Amniotic stem cell (primary cell): ENCODE measurements around the gene ADGRV1.
"Not testable (repeated sequence)": the region's sequence is repeated elsewhere in the genome, so short reads cannot be mapped to it uniquely, and the experiment has no call there.

ENCODE experiments used
- DNase-seq: peaks from one replicate; lab custom pipeline; 2025; lab: John Stamatoyannopoulos, UW

The ADGRV1 gene

DNA sequence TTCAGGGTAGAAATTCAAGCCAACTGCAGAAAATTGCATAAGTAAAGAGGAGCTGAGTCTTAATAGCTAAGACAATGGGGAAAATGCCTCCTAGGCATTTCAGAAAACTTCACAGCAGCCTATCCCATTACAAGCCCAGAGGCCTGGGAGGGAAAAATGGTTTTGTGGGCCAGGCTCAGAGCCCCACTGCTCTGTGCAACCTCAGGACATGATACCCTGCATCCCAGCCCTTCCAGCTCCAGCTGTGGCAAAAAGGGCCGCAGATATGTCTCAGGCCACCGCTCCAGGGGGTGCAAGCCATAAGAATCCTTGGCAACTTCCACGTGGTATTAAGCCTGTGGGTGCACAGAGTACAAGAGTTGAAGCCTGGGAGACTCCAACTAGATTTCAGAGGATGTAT lies 437.5 kb downstream of the ADGRV1 start:
- no peak for DNase-seq

DNA sequence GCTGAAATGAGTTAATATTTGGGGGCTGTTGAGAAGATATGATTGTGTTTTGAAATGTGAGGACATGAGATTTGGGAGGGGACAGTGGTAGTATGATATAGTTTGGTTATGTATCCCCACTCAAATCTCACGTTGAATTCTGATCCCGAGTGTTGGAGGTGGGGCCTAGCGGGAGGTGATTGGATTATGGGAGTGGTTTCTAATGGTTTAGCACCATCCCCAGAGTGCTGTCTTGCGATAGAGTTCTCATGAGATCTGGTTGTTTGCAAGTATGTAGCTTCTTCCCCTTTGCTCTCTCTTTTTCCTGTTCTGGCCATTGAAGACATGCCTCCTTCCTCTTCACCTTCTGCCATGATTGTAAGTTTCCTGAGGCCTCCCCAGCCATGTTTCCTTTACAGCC lies 438.5 kb downstream of the ADGRV1 start:
- no peak for DNase-seq

DNA sequence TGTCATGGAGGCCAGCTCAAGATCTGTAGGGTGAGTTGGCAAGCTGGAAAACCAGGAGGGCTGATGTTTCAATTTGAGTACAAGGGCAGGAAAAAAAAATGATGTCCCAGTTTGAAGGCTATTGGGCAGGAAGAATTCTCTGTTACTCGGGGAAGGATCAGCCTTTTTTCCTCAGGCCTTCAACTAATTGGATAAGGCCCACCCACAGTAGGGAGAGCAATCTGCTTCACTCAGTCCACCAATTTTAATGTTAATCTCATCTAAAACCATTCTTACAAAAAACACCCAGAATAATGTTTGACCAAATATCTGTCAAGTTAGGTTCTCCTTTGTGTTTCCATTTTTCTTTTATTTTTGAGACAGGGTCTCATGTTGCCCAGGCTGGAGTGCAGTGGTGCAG lies 442.1 kb downstream of the ADGRV1 start:
- no peak for DNase-seq

DNA sequence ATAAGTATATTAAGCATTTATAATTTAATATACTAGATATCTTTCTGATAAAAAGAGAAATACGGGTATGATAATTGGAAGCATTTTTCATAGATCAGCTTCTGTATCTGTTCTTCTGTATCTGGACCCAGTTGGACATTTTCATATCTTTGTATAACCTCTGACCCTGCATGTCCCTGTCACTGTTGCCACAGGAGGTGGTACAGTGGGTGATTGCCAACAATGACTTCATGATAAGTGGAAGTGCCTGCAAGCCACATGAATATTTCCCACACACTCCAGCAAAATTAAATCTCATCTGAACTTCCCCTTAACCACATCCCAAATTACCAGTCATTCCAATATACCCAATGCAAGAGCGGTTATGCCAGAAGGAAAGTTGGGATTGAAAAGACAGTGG lies 448.1 kb downstream of the ADGRV1 start:
- no peak for DNase-seq

DNA sequence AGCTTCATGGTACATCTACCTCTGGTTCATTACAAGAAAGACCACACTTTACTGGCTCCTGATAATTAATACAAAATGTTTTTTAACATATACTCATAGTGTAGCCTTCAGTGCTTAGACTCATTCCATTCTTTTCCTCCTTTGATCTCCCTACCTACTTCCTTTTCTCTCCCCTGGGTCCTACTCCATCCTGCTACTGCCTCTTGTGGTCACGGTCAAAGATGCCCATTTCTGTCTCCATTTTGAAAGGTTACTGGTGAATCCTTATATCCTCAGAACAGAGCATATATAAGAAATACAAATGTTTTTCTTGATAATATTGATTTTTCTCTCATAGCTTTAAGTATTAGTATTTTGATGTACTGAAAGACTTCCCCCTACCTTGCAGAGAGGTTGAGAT lies 448.7 kb downstream of the ADGRV1 start:
- DNase-seq, result no peak

DNA sequence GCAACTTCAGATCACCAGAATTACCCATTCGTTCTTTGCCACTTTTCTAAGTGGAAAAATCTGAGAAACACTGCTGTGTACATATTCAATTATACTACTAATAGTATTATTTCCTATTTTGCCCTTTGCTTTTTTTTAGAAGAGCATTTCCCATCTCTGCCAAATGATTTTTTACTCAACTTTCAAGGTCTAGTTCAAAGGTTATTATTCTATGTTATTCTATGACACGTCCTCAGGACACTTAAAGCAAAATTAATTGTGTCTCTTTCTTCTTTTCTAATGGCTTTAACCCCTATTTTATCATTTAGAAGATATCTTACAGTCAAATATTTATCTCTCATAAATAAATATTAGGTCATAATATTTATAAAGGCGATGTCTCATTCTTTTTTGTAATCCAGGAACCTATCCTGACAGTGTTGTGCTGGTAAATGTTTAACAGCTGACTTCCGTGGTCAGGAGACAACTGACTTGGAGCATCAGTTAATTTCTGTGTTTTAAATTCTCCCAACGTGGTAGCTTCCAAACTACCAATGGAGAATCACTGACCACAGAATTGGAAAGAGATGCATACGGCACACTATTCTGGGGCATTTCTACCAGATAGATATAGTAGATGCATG lies 449.3 kb downstream of the ADGRV1 start:
- DNase-seq, result no peak

DNA sequence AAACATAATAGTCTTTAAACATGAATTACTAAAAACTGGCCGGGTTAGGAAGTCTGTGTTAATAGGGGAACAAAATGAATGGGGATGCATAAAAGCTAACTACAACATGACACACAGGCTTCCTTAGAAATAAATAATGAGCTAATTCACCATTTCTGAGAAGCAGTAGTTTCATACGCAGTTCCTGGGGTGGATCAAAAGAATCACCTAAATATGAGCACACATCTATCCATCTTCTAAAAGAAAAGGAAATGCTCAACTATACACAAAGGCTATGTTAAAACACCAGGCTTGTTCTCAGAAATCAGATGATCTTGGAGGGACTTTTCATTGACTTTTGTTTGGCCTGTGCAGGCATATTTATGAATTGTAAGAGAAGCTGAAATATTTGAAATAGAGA lies 451.5 kb downstream of the ADGRV1 start:
- DNase-seq, result no peak

DNA sequence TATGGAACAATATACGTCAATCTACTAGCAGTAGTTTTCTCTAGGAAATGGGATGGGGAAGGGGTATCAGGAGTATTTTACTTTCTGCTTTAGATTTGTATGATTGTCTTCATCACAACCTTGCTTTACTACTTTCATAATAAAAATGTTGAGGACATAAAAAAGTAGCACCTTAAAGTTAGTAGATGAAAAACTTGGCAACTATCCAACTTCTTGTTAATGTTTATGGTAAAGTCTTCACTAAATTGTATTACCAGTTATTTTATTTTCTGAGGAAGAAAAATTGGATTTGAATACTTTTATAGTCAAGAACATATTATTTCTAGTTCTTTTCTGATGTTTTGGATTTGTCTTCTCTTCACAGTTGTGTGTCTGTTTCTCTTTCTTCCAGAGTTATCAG lies 452.4 kb downstream of the ADGRV1 start:
- DNase-seq, result no peak

DNA sequence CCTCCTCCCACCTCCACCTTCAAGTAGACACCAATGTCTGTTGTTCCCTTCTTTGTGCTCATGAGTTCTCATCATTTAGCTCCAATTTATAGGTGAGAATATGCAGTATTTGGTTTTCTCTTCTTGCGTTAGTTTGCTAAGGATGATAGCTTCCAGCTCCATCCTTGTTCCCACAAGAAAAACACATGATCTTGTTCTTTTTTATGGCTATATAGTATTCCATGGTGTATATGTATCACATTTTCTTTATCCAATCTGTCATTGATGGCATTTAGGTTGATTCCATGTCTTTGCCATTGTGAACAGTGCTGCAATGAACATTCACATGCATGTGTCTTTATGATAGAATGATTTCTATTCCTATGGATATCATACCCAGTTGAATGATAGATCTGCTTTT lies 454.3 kb downstream of the ADGRV1 start:
- not testable (repeated sequence) for DNase-seq

DNA sequence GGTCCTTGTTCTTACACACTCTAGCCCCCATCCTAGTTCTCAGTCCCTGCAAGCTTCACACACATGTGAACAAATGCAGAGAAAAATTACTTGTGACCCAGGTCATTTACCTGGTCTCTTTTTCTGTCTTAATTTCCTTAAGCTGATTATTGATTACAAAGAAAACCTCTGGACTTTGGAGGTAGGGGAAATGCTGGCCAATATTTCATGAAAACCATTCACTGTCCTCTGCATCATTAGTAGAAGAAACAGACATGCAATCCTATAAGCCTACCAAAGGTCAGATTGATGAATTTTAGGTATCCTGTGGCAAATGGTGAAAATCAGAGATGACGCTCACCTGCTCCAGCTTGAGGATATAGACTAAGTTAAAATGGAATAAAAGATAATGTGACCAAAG lies 457.7 kb downstream of the ADGRV1 start:
- DNase-seq, result no peak

DNA sequence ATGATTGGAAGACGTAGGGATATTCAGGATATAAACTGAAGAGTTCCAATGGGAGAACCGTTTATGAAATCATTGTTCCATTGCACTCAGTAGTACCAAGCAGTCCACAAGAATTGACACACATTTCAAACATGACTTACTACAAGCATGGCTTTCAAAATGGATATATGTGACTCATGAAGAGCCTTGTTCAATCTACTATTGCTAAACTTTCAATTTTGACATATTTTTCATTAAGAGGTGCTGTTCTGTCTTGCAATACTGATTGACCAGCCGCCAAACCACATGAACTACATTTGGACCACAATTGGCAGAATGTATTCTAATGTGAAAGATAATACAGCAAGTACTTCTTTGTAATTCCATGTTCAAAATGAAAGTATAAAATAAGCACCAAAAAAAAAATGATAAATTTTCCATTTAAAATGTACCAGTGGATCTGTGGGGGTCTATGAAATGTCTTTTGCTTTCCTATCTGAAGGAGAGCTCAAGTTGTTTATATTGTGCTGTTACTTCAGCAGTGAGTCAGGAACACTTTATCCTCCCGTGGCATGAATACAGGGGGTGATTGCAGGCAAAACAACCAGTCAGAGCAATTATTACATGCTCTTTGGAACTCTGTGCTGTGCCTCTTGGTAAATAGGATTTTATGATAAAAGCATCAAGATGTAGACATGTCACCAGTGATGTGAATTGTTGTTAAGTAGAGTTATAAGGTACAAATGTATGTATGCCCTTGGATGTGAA lies 458.5 kb downstream of the ADGRV1 start:
- no peak for DNase-seq

DNA sequence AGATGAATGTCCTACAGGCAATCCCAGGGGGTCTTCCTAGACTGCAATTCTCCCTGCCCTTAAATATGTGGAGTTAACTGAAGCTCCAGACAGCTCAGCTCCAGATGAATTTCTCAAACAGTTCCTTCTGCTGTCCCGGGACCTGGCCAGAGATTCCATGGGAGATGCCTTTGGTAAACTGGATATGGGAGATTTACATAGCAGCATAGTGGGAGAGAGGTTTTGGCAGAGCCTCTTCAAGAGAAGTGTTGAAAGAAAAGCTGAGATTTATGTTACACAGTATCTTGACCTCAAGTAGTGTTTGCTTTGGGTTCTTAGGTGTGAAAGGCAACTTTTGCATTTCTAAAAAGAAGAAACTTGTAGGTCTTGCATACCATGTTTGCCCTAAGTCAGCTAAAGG lies 459.6 kb downstream of the ADGRV1 start:
- DNase-seq, result no peak

DNA sequence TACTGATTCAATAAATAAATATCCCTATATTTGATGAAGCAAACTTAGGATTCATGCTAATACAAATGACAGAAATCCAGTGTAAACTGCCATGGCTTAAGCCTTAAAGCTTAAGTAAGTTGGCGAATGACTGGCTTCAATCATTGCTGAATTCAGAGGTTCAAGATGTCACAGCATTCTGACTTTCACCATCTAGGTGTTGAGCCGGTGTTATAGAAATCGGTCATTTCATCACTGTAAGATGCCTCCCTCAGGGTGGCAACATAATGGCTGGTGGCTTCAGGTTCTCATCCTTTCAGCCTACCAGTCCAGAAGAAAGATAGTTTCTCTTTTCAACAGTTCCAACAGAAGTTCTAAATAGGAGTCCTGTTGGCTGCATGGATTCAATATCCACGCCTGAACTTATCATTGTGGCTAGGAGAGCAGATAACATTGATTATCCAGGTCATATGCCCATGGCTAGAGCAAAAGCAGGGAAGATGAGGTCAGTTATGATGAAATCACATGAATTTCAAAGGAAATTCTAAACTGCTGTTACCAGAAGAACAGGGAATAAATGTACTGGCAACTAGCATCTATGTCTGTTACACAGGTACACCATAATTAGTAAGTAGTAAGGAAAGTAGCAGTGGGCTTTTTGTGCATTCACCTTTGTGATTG lies 460.2 kb downstream of the ADGRV1 start:
- no peak for DNase-seq

DNA sequence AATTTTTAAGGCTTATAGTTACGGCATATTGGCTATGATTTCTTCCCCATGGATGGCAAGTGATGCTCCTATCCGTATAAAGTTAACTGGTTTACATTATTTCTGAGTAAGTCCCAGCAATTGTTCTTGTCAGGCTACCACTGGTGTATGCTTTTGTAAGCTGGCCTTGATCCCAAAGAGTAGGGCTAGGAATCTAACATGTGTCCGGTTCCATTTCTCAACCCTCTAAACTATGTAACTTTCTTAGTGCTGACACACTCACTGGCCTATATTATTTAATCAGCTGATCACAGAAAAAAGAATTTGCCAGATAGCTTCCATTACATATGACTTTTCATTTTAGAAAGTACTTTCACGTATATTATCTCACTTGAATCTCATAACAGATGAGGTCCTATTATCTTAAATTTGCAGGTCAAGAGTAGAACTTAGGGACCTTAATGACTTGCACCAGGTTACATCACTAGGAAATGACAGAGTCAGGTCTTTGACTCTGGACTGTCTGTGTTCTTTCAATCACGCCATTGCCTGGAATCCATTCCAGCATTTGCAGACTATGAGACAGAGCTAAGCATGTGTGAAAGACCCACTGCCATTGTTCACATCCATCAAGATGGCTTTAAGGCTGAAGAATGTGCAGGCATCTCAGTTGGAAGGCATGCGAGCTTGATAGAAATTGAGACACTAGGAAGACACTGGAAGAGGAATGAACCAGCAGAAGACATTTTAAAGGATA lies 461.6 kb downstream of the ADGRV1 start:
- no peak for DNase-seq

DNA sequence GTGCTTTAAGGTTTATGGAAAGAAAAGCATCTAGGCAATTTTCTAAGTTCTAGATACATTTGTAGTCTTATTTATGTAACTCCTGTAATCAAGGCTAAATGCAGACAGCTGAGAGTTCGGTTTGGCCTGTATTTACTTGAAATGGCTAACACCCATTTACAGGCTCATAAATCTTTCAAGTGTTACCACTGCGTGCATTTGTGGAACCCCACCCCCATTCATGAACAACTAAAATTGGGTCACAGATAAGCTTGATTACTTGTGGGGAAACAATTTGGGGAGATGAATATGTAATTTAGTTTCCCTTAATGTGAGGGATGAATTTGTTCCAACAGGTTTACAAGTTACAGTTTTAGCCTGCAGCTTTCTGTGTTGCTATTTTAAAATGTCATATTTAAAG lies 463.9 kb downstream of the ADGRV1 start:
- DNase-seq, result no peak

DNA sequence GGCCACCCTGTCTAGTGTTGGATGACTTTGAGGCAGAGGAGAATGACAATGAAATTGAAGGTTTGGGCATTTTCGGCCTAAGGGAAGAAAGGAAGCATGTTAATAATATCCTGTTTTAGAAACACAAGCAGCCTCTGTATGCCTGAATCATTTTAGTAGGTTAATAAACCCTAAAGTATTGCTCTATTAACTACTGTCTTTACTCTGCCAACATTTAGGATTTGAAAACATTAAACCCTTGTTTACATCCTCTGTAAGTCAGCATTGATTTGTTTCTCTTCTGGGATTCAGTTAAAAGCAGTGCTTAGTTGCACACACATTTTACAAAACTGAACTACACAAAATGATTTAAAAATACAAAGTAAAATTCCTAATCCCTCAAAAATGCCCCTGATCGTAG lies 465.6 kb downstream of the ADGRV1 start:
- DNase-seq, result no peak

DNA sequence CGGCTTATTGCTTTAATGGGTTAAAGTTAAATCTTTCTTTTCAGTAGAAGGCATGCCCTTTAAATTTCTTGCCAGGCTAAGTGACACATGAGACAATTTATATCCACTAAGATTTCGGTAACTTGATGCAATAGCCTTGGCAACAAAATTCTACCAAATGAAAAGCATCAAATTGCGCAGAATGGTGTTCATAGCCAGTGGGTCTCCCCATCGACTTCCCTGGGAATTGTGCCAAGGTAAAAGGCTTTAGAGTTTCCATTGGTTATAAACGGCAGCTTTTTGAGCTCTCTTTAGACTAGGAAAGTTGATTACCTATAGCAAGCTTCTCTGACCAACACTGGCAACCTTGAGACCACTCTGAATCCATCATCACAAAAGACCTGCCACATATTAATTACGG lies 466.1 kb downstream of the ADGRV1 start:
- no peak for DNase-seq

DNA sequence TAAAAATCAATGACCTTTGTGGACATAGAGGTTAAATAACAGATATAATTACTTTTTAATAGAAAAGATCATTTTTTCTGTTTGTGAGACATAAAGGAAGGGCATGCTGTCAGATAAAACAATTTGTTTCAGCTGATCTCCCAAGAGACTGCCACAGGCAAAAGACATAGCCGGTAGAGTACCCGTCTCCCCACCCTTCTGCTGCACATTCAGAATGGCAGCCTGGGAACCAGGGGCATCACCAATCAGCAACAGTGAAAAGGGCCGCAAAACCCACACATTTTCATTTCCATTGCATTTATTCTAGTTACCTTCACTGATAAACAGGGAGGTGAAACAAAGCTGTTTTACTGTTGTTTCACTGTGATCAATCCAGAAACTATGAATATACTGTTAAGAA lies 466.9 kb downstream of the ADGRV1 start:
- no peak for DNase-seq

DNA sequence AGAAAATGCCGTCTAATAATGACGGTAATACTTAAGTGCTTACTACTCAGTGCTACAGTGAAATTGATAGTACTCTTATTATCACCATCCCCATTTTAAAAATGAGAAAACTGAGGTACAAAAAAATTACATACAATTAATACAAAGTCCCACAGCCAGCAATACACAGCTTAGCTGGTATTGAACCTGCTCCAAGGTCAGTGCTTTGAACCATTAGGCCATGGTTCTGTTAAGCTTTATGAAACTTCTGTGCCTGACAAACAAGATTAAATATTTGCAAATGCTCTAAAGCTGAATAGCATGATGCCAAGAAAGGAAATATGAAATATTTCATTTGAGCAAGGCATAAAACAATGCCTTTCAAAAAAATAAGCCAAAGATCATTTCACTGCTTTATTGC lies 467.4 kb downstream of the ADGRV1 start:
- DNase-seq, result no peak

DNA sequence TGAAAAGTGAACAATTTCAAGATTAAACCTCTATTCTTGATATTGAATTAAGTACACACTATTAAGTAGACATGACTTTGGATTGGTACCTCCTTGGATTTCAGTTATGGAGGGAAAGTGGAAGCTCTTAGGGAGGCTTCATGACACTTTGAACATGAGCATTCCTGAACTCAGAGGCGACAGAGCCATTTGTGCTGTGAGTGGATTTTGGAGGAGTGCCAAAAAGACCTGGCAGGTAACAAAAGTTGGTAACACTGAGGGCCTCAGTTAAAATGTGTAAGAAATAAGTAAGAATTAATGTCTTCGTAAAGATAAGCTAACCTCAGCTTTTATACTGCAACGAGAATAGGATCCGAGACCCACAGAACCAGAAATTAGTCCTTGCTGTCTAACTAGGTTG lies 467.9 kb downstream of the ADGRV1 start:
- DNase-seq, result no peak

DNA sequence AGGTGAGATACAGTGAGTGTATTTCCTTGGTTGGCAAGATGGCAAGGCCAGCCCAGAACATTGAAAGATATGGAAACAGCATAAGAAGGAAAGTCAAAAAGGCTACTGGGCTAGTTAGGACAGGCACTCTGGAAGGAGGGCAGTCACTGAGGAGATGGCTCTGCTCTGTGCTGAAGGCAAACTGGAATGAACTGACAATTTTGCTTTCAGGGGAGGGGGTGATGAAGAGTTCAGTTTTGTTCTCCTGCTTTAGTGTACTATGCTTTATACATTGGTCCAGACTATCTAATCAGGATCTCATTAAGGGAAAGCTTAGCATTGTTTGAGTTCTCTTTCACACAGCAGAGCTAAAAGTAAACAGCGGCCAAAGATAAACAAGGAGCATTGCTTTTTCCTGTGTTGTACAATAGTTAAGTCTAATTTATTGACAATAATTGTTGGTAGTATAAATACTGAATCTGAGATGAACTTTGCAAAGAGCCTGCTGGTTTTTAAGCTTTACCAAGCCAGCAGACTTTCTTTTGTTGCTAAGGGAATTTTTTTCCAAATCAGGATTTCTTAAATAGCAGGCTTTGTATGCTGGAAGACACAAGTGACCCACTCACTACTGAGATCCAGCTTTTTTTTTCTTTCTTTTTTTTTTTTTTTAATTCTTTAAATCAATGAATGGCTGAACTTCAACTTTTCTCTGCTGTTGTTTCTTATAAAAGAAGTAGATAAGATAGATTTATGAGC lies 469.0 kb downstream of the ADGRV1 start:
- no peak for DNase-seq

DNA sequence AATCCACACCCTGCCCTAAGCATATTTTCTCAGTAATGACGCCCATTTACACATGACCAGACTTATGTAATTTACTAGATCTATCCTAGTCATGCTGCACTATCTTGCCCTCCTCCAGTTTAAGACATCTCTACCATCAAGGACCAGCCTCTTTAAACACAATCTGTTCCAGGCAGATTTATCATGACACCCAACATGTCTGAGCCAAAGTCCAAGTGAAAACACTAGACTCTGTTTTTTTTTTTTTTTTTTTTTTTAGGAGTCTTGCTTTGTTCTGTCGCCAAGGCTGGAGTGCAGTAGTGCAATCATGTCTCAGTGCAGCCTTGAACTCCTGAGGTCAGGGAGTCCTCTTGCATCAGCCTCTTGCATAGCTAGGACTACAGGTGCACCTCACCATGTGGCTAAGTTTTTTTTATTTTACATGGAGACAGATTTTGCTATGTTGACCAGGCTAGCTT lies 469.9 kb downstream of the ADGRV1 start:
- DNase-seq, result no peak
